ENCODE data around the gene ID3. TPM values are rescaled to one million over a fixed set of nuclear protein-coding genes. Genes with fewer than 3 reads are reported as not detected.

ID3 gene
- total RNA-seq, 1 experiment from 2014 or later, result 336 TPM

DNA sequence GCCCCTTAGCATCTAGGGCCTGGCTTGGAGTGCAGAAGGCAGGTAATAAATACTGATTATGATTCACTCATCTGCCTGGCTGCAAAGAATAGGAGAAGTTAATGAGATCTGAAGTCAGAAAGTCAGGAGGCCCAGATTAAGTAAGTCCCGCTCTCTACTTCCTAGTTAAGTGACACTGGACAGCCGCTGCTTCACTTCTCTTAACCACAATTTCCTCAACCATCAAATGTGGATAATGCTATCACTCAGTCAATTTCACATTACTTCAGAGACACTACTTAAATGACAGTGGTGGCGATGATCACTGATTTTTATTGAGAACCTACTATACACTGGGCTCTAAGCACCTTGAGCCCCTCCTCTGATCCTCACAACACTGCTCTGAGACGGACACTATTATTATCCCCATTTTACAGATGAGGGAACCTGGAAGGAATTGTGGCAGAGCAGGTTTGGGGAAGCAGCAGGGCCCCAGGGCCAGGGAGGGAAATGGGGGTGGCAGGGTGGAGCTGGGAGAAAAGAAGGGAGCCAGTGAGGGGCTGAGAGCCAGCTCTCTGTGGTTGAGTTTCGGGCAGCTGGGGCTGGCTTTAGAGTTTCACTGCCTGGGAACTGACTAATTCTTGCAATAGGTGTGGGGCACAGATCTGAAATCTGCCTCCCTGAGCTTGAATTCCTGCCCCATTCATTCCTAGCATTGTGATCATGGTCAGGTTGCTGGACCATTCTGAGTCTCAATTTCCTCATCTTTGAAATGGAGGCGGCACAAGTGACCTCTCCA is 25.9 kb downstream of the ID3 start:
- DNase-seq, result no peak
- H3K9me3 ChIP-seq (replicated peaks), result no peaks in the 10 kb centered on the region
- H3K27me3 ChIP-seq, result no peaks in the 10 kb centered on the region
- H3K4me1 ChIP-seq, result peaks cover 26% of the 10 kb centered on the region
- H3K4me3 ChIP-seq, result no peak overlapping the region
- H3K27ac ChIP-seq, result no peak overlapping the region
- no peaks in the 10 kb centered on the region for H3K36me3 ChIP-seq

DNA sequence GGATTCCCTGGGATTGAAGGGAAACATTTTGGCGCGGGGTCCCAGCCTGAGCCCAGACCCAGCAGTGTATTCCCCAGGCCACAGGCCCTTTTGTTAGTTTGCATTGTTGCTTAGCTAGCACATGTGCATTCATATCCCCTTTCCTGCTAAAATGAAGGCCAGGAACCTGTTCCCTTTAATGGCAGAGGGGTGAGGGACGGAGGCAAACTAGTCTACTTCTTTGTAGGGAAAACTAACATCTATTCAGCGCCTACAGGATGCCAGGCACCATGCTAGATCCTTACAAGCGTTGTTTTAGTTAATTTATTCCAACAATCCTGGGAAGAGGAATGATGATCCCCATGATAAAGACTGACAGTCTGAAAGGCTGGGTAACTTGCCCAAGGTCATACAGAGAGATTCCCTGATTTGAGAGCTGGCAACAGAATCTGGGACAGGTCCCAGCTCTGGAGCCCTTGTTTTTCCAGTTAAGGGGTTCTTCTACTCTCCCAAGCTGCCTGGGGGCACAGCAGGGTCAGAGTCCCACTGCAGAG is 27.7 kb downstream of the ID3 start:
- Histone ChIP-seq H3K36me3 (no peaks in the 10 kb centered on the region), H3K9me3 (replicated peaks) (no peaks in the 10 kb centered on the region), H3K4me3 (peak overlapping the region; percentile 84), H3K27me3 (no peaks in the 10 kb centered on the region), H3K4me1 (peaks cover 40% of the 10 kb centered on the region), H3K27ac (peak overlapping the region; percentile 89)
- no peak for DNase-seq

DNA sequence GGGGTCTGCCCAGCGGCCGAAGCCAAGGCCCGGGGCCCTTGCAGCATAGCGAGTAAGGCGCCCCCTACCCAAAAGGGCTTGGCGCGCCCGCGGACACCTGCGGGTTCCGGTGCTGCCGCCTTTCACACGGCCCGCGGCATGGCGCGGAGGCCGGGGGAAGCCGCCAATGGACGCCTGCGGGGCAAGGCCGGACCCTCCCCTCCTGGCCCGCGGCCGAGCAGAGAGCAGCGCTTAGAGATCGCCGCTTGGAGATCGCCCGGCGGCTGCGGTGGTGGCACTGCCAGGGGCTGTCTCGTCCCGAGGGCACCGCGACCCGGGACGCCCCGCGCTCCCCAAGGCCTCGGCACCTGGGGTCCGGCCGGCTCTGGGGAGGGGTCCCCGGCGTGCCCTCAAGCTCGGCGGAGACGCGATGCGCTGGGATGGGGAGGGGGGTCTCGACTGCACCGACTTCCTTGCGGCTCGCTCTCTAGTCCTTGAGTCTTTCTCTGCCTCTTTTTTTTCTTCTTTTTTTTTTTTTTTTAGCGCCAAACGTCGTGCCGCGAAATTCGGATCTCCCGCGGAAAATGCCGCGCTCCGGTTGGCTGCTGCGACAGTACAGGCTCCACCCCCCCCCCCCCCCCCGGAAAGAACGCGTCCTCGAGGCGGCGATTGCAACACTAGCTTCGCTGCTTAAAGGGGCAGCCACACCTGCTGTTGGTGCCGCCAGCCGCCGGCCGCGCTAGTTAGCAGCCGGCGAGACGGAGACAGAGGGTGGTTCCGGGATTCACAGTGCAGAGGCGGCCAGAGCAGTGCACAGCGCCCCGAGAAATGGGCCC is 28.3 kb downstream of the ID3 start, which contains the start of gene E2F2:
Gene E2F2 (minus strand): TSS at position 487 of the 815 bp plus-strand sequence. CDS start 440 bp downstream, at position 47.
- Histone ChIP-seq H3K36me3 (no peaks in the 10 kb centered on the region), H3K4me1 (peaks cover 47% of the 10 kb centered on the region), H3K9me3 (replicated peaks) (no peaks in the 10 kb centered on the region), H3K27me3 (no peaks in the 10 kb centered on the region), H3K27ac (peak within 1 kb of the TSS; percentile 89), H3K4me3 (peak within 1 kb of the TSS; percentile 84)
- DNase-seq, result peak; percentile 90 to 94

DNA sequence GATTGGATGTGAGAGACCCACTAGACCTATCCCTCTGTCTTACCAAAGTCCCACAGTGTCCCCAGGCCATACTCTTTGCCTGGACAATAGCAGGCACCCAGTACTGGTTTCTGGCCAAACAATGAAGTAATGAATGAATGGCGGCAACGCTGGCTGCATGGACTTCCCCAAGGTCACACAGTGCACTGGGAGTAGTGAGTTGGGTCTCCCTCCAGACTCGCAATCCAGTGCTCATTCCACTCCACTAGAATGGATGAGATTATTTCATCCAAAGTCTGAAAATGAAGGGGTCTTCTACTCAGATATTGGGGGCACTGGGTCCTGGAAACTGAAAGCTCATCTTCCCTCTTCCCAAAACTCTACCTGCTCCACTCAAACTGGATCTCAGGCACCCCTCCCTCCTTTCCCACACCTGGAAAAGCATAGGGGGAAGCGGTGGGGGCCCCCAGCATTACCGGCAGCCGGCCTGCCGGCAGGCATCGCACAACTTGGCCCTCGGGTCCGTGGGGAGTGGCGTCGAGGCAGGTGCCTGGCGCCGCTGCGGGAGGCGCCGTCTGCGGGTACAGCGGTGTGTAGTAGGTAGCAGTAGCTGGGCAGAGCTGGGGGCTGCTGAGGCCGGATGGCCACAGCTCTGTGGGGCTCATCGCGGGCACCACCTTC is 29.1 kb downstream of the ID3 start:
- DNase-seq, result no peak
- H3K4me3 ChIP-seq, result peak overlapping the region; percentile 84
- H3K36me3 ChIP-seq, result no peaks in the 10 kb centered on the region
- no peaks in the 10 kb centered on the region for H3K9me3 ChIP-seq (replicated peaks)
- no peaks in the 10 kb centered on the region for H3K27me3 ChIP-seq
- H3K4me1 ChIP-seq, result peaks cover 54% of the 10 kb centered on the region
- H3K27ac ChIP-seq, result peak overlapping the region; percentile 89

DNA sequence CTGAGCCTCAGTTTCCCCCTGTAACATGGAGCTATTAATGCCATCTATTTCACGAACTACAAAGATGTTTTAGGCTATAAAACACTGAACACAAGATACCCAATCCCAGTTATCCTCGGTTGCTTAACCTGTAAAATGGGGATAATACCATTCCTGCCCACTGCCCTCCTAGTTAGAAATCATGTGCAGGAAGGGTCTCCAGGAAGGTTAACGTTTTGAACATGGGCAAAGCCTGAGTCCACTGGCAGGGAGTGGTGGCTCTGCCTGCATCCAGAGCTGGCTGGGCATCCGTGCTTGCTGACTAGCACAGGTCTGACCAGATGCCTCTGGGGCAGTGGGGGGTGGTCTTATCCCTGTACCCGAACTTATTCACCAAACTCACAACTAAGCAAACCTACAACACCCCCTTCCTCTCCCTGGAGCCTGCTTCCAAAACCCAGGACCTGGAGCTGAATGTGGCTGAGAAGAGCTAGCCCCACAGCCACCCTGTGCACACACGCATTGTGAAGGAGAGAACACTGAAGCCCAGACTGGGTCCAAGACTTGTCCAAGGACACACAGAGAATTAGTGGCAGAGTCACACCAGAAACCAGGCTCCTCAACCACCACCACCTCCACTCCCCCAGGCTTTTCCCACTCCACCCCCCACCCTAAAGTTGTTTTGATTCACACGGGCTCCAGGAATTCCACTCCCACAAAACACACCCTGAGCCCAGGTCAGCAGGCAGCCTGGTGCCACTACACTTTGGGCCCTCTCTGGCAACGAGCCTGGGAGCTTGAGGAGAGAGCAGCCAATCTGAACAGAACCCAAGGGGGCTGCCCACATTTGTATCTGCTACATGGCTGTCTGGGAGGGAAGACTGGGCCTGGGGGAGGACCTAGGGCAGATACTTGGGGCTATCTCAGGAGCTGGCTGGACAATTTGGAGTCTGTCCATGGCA is 29.9 kb downstream of the ID3 start:
- Histone ChIP-seq H3K27ac (peak overlapping the region; percentile 89), H3K4me1 (peaks cover 62% of the 10 kb centered on the region), H3K27me3 (no peaks in the 10 kb centered on the region), H3K9me3 (replicated peaks) (no peaks in the 10 kb centered on the region), H3K4me3 (peak overlapping the region; percentile 84), H3K36me3 (no peaks in the 10 kb centered on the region)
- peak; percentile 52 to 66 for DNase-seq

DNA sequence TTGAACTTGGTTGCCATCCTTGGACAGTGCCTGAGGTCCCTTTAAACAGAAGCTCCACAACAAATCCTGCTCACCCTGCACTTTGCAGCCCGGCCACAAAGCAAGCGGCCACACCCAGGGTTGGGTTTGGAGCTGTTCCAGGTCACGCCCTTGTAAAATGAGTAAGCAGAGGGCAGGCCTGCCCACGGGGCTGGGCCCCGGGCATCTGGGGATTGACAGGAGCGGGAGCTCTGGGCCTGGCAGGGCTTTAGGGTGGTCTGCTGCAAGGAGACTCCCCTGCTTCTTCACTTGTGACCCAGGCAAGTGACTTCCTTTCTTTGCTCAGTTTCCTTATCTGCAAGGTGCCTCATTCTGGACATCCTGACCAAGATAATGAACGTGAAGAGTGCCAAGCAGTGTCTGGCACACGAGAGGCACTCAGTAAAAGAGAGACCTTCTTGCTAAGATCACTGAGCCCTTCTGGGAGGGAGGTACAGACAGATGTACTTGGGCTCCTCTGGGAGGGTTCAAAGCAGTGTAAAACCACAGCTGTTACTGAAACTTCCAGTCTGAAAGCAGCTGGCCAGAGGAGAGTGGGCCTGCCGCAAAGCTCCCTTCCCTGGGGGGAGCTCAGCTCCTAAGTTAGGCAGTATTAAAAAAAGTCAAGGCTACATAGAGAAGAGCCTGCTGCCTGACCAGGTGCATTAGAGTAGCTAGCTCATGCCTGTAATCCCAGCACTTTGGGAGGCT is 30.9 kb downstream of the ID3 start:
- H3K27me3 ChIP-seq, result no peaks in the 10 kb centered on the region

DNA sequence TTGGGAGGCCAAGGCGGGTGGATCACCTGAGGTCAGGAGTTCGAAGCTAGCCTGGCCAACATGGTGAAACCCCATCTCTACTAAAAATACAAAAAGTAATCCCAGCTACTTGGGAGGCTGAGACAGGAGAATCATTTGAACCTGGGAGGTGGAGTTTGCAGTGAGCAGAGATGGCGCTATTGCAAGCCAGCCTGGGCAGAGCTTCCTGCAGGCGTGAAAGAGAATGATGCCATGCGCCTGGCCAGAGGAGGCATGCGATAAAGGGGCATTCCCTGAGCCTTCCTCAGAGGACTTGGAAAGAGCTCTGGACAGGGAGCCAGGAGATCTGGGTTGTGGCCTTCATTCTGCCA is 31.4 kb downstream of the ID3 start:
- no peak for DNase-seq
- no peaks in the 10 kb centered on the region for H3K9me3 ChIP-seq (replicated peaks)
- H3K27ac ChIP-seq, result peak overlapping the region; percentile 90
- no peaks in the 10 kb centered on the region for H3K27me3 ChIP-seq
- peaks cover under 1% of the 10 kb centered on the region; the same call in 1 of the 2 replicates for H3K36me3 ChIP-seq
- peaks cover 65% of the 10 kb centered on the region for H3K4me1 ChIP-seq
- H3K4me3 ChIP-seq, result peak overlapping the region; percentile 5

More for the DNA sequence above, 30.9 kb downstream of the ID3 start:
- DNase-seq, result peak; percentile 97 to 98
- peak overlapping the region; percentile 5 for H3K4me3 ChIP-seq
- H3K36me3 ChIP-seq, result no peaks in the 10 kb centered on the region
- H3K27ac ChIP-seq, result peak overlapping the region; percentile 90
- no peaks in the 10 kb centered on the region for H3K9me3 ChIP-seq (replicated peaks)
- H3K4me1 ChIP-seq, result peaks cover 66% of the 10 kb centered on the region

DNA sequence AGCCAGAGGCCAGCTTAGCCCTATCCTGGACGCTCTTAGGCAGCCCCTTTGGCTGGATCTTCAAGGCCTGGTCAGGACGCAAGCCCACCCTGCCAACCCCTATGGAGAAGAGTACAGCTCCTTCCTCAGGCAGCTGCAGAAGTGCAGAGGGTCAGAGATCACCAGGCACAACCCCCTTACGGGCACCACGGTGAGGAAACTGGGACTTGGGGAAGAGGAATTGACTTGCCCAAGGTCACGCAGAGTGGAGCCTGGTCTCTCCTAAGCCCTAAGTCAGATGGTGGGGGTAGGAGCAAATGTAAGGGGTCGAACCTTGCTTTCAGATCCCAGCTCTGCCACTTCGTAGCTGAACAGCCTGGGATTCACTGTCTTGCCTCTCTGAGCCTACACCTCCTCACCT is 31.9 kb downstream of the ID3 start:
- DNase-seq, result no peak
- H3K27me3 ChIP-seq, result no peaks in the 10 kb centered on the region
- no peak overlapping the region for H3K4me3 ChIP-seq
- peaks cover 6% of the 10 kb centered on the region; the same call in 1 of the 2 replicates for H3K36me3 ChIP-seq
- H3K27ac ChIP-seq, result no peak overlapping the region; the same call in 1 of the 2 replicates
- peaks cover 62% of the 10 kb centered on the region for H3K4me1 ChIP-seq
- H3K9me3 ChIP-seq (replicated peaks), result no peaks in the 10 kb centered on the region

DNA sequence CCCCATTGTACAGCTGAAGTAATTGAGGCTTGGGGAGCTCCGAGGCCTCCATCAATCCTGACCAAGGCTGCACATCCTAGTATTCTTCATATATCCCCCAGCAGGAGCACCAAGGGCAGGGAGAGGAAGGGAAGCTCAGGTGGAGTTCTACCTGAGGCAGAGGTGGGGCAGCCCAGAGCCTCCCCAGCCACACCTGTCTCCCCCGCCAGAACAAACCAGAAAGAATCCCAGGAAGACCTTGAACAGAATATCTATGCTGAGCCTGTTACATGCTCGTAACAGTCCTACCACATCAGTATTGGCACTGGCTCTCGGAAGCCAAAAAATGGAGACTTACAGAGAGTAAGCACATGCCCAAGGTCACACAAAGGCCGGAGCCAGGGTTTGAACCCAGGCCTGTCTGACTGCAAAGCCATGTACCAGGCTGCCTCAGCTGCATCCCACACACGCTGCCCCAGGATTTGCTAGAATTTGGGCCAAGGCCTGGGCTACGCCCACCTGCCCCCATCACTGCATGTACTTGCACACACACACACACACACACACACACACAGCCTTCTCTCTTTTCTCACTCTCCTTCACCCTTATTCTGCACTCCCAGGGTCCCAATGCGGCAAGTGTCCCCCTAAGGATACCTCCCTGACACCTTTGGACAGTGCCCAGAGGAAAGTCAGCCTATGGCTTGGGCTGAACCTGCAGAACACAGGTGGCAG is 32.8 kb downstream of the ID3 start:
- Histone ChIP-seq H3K27ac (peak overlapping the region; percentile 96), H3K27me3 (no peaks in the 10 kb centered on the region), H3K9me3 (replicated peaks) (no peaks in the 10 kb centered on the region), H3K36me3 (peaks cover 12% of the 10 kb centered on the region), H3K4me3 (no peak overlapping the region), H3K4me1 (peaks cover 54% of the 10 kb centered on the region)
- DNase-seq, result no peak

DNA sequence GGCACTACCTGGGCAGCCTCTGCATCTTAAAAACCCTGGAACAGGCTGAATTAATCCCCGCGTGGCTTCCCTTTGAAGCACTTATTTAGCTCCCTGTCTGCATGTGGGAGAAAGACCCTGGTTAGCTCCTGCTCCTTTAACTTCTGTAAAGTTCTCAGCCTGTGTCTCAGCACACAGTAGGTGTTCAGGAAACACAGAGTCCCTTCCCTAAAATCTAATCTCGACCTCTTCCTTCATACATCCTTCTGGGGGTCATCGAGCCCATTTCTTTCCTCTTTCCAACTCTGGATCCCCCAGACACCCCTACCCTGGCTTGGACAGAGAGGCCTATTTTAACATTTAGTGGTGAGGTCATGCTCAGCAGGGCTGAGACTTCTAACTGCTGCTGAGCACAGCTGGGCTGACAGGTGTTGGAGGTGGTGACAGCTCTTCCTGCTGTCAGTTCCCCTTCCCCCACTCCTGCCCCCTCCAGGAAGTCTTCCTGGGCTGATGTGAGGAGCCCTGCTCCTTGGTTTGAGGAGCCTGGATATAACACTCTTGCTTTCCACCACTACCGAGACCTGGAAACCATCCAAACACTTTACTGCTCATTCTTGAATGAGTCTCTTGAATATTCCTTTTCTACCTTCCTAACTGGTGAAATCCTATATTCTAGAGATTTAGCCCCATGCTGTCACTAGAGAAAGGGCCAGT is 33.6 kb downstream of the ID3 start:
- DNase-seq, result peak; percentile 83 to 90
- Histone ChIP-seq H3K27me3 (no peaks in the 10 kb centered on the region), H3K27ac (peak overlapping the region; percentile 96), H3K9me3 (replicated peaks) (no peaks in the 10 kb centered on the region), H3K36me3 (peaks cover 15% of the 10 kb centered on the region), H3K4me3 (peak overlapping the region; percentile 1; the same call in 1 of the 2 replicates), H3K4me1 (peaks cover 53% of the 10 kb centered on the region)

DNA sequence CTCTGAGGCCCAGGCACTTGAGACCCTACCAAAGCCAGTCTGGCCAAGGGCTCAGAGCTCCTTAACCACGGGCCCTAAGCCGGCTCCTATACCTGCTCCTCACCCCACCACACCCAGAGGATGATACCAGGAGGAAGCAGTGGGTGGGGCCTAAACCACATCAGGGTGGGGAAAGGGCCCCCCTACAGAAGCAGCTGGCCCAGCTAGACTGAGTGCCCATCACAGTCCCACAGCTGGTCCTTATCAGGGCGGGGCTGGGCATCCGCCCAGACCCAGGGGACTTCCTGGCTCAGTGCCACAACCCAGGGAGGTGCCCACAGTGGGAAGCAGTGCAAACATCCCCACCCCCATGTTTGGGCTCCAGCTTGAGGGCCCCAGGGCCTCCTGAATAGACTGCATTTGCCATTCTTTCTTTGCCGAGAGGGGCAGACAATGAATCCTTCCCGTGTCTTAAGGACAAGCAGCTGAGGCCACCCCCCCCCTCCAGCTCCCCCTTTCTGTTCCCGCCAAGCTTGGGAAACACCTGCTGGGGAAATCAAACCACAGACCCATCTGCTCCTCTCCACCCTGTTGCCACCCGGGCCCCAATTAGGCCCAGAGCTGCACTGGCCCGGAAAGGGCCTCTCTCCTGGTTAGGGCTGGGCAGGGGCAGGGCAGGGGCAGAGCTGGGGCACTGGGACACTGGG is 34.4 kb downstream of the ID3 start:
- H3K9me3 ChIP-seq (replicated peaks), result no peaks in the 10 kb centered on the region
- H3K36me3 ChIP-seq, result peaks cover 15% of the 10 kb centered on the region
- H3K4me3 ChIP-seq, result peak overlapping the region; percentile 1; the same call in 1 of the 2 replicates
- H3K4me1 ChIP-seq, result peaks cover 53% of the 10 kb centered on the region
- peak overlapping the region; percentile 96 for H3K27ac ChIP-seq
- H3K27me3 ChIP-seq, result no peaks in the 10 kb centered on the region
- peak; percentile 97 to 99 for DNase-seq

DNA sequence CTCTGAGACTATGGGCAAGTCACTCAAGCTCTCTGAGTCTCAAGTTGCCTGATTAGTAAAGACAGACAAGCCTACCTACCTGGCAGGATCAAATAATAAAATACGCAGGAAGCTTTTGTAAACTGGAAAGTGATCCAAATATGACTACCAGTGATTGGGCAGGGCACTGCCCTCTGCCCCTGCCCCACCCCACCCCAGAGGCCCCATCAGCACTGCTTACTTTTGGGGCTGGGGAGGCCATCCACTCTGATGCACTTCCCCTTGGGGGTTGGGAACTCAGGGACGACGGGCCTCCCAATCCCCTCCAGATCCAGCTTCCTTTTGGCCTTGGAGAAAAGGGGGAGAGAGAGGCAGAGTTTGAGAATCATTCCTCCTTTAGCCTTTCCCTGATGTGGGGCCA is 35.1 kb downstream of the ID3 start:
- Histone ChIP-seq H3K4me3 (no peak overlapping the region), H3K9me3 (replicated peaks) (no peaks in the 10 kb centered on the region), H3K27me3 (no peaks in the 10 kb centered on the region), H3K27ac (peak overlapping the region; percentile 96), H3K4me1 (peaks cover 49% of the 10 kb centered on the region), H3K36me3 (peaks cover 21% of the 10 kb centered on the region)
- no peak for DNase-seq
